Stimulated activated CD8-positive, alpha-beta memory T cell treated with anti-CD3 and anti-CD28 coated beads, Interleukin-4, amount 100 ng/mL, for 1 hour (primary cell): Measurements from ENCODE around the gene FUBP1.
"Not testable (repeated sequence)": the region's sequence is repeated elsewhere in the genome, so short reads cannot be mapped to it uniquely, and the experiment has no call there.

ENCODE experiments used
- DNase-seq, 2 donors: peaks; one replicate each; pipeline ENCODE4 v3.0.0-alpha.2; 2020; ENCODE audit warnings: low read depth in 2 of 2, low spot score in 1 of 2

The FUBP1 gene

GRCh38 chr1:77987919-77988318, 9.0 kb upstream of the FUBP1 start:
- DNase-seq, result no peak

- DNase-seq, result no peak
Observed at GRCh38 chr1:77986810-77987209, 7.9 kb upstream of the FUBP1 start.

- no peak for DNase-seq
Observed at GRCh38 chr1:77984629-77985028, 5.8 kb upstream of the FUBP1 start.

GRCh38 chr1:77983997-77984355, 5.1 kb upstream of the FUBP1 start:
- no peak for DNase-seq

GRCh38 chr1:77983352-77983996, 4.6 kb upstream of the FUBP1 start:
- DNase-seq, result not testable (repeated sequence)

GRCh38 chr1:77978293-77978968, 441 bp downstream of the FUBP1 start:
- DNase-seq, result peak; percentile 49 to 56

GRCh38 chr1:77977989-77978292, 931 bp downstream of the FUBP1 start:
- no peak for DNase-seq

GRCh38 chr1:77976433-77977076, 2.3 kb downstream of the FUBP1 start:
- DNase-seq, result no peak

- no peak for DNase-seq
Observed at GRCh38 chr1:77975907-77976306, 3.0 kb downstream of the FUBP1 start.

- no peak for DNase-seq
Observed at GRCh38 chr1:77975386-77975785, 3.5 kb downstream of the FUBP1 start.

GRCh38 chr1:77972080-77972479, 6.8 kb downstream of the FUBP1 start:
- no peak for DNase-seq

- no peak for DNase-seq
Observed at GRCh38 chr1:77970192-77970591, 8.7 kb downstream of the FUBP1 start.

GRCh38 chr1:77966291-77966690, 12.6 kb downstream of the FUBP1 start:
- no peak for DNase-seq

- no peak for DNase-seq
Observed at GRCh38 chr1:77961392-77961791, 17.5 kb downstream of the FUBP1 start.

- no peak for DNase-seq
Observed at GRCh38 chr1:77958850-77959249, 20.0 kb downstream of the FUBP1 start.

- no peak for DNase-seq
Observed at GRCh38 chr1:77958391-77958790, 20.5 kb downstream of the FUBP1 start.

GRCh38 chr1:77956464-77956863, 22.4 kb downstream of the FUBP1 start:
- DNase-seq, result no peak

- DNase-seq, result no peak
Observed at GRCh38 chr1:77955709-77956108, 23.2 kb downstream of the FUBP1 start.

GRCh38 chr1:77954521-77954920, 24.4 kb downstream of the FUBP1 start:
- no peak for DNase-seq

- DNase-seq, result no peak
Observed at GRCh38 chr1:77953907-77954306, 25.0 kb downstream of the FUBP1 start.

- DNase-seq, result no peak
Observed at GRCh38 chr1:77951328-77951727, 27.5 kb downstream of the FUBP1 start.

- no peak for DNase-seq
Observed at GRCh38 chr1:77950873-77951272, 28.0 kb downstream of the FUBP1 start.
